GF-D8 (cell line): Measurements from ENCODE around the gene RBFOX1.

Experiments used
- DNase-seq: peaks from one replicate; lab custom pipeline; 2025; lab: John Stamatoyannopoulos, UW

RBFOX1 gene

GRCh38 chr16:7420843-7421242 lies 88.2 kb downstream of the RBFOX1 start:
- DNase-seq = no peak

GRCh38 chr16:7421578-7421977 lies 88.9 kb downstream of the RBFOX1 start:
- DNase-seq = no peak

- no peak for DNase-seq
Observed at GRCh38 chr16:7422036-7422888, 89.6 kb downstream of the RBFOX1 start.

GRCh38 chr16:7423434-7424044 lies 90.9 kb downstream of the RBFOX1 start:
- DNase-seq = no peak

GRCh38 chr16:7426161-7426560 lies 93.5 kb downstream of the RBFOX1 start:
- DNase-seq = no peak

- no peak for DNase-seq
Observed at GRCh38 chr16:7431723-7432122, 99.1 kb downstream of the RBFOX1 start.

GRCh38 chr16:7436306-7436705 lies 103.7 kb downstream of the RBFOX1 start:
- no peak for DNase-seq

GRCh38 chr16:7437135-7437804 lies 104.6 kb downstream of the RBFOX1 start:
- no peak for DNase-seq

GRCh38 chr16:7437843-7438242 lies 105.2 kb downstream of the RBFOX1 start:
- DNase-seq = no peak

- no peak for DNase-seq
Observed at GRCh38 chr16:7438601-7439000, 106.0 kb downstream of the RBFOX1 start.

GRCh38 chr16:7439518-7439917 lies 106.9 kb downstream of the RBFOX1 start:
- DNase-seq = no peak

- DNase-seq = no peak
Observed at GRCh38 chr16:7440886-7441400, 108.3 kb downstream of the RBFOX1 start.

GRCh38 chr16:7442050-7442449 lies 109.4 kb downstream of the RBFOX1 start:
- DNase-seq = no peak

GRCh38 chr16:7443142-7443541 lies 110.5 kb downstream of the RBFOX1 start:
- no peak for DNase-seq

- DNase-seq = no peak
Observed at GRCh38 chr16:7443648-7444365, 111.2 kb downstream of the RBFOX1 start.

- DNase-seq = no peak
Observed at GRCh38 chr16:7449306-7449705, 116.7 kb downstream of the RBFOX1 start.

- DNase-seq = no peak
Observed at GRCh38 chr16:7449808-7450207, 117.2 kb downstream of the RBFOX1 start.

- no peak for DNase-seq
Observed at GRCh38 chr16:7450440-7450839, 117.8 kb downstream of the RBFOX1 start.

GRCh38 chr16:7452090-7452489 lies 119.4 kb downstream of the RBFOX1 start:
- no peak for DNase-seq

- DNase-seq = no peak
Observed at GRCh38 chr16:7456211-7456610, 123.6 kb downstream of the RBFOX1 start.

GRCh38 chr16:7458144-7458543 lies 125.5 kb downstream of the RBFOX1 start:
- no peak for DNase-seq

GRCh38 chr16:7470344-7470743 lies 137.7 kb downstream of the RBFOX1 start:
- no peak for DNase-seq
